Stimulated activated CD4-positive, alpha-beta T cell treated with anti-CD3 and anti-CD28 coated beads, Interleukin-2, amount 100 ng/mL, for 48 hours (primary cell): ENCODE data around the gene ANKRD16.
"Not testable (repeated sequence)": the region's sequence is repeated elsewhere in the genome, so short reads cannot be mapped to it uniquely, and the experiment has no call there.

ENCODE experiments used
- DNase-seq, 2 donors: peaks; one replicate each; pipeline ENCODE4 v3.0.0-alpha.2; 2020

ANKRD16 gene

DNA sequence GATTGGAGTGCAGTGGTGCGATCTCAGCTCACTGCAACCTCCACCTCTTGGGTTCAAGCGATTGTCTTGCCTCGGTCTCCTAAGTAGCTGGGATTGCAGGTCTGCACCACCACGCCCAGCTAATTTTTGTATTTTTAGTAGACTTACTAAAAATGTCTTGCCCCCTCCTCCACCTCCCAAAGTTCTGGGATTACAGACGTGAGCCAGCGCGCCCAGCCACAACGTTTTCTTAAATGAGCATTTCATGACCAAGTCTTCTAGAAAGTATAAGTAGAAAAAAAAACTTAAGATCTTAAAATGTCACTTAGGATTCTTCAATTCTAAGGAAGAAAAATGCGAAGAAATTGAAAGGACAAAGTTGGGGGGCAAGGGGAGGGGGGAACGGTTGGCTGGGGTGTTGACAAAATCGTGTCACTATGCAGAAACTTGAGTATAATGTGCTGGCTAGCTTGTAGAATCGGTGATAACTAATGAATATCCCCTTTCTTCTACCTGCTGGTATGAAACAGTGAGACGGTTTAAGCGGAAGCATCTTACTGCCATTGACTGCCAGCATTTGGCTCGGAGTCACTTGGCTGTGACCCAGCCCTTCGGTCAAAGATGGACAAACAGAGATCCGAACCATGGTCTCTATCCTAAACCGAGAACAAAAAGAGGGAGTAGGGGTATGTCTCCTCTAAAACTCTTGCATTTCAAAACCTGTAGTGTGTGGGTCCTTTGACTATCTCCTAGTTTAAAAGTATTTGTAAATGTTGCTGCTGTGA lies 13.0 kb upstream of the ANKRD16 start:
- no peak for DNase-seq

GRCh38 chr10:5900247-5900646 lies 10.6 kb upstream of the ANKRD16 start:
- no peak for DNase-seq

- no peak for DNase-seq
Measured at GRCh38 chr10:5898163-5898562, 8.5 kb upstream of the ANKRD16 start.

GRCh38 chr10:5897504-5897903 lies 7.8 kb upstream of the ANKRD16 start:
- DNase-seq = no peak

- DNase-seq = no peak
Measured at GRCh38 chr10:5897053-5897340, 7.3 kb upstream of the ANKRD16 start.

- no peak for DNase-seq
Measured at GRCh38 chr10:5896208-5897052, 6.7 kb upstream of the ANKRD16 start.

DNA sequence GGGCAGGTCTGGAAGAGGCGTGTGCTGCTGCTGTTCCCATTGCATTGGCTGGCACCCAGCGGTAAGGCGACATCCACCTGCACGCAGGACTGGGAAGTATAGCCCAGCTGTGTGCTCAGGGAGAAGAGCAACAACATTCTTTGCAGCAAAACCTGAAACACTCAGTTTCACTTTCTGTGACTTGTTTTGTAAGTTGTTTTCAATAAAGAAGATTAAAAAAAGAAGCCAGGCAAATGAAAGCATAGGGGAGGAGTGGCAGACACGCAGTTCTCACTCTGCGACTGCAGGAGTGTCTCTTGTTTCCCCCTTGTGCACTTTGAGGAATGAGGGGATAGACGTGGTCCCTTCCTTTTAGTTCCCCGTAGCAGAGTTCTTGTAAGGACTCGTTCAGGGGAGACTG lies 6.1 kb upstream of the ANKRD16 start:
- DNase-seq = no peak

DNA sequence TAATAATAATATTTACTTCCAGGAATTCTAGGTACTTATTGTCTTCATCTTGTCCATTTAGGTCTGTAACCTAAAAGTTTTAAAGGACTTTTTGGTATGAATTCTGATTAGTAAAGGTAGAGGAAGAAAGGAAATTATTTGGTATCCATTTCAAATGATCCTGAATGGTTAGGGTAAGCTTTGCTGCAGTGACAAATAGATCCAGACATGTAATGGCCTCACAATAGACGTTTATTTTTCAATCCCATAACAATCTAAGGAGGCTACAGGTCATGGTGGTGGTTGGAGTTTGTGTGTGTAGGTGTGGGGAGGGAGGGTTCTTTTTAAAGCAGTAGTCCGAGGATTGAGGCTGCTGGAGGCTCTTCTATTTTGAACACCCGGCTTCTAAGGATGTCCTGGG lies 5.7 kb upstream of the ANKRD16 start:
- no peak for DNase-seq

- no peak for DNase-seq
Measured at GRCh38 chr10:5894873-5895272, 5.2 kb upstream of the ANKRD16 start.

DNA sequence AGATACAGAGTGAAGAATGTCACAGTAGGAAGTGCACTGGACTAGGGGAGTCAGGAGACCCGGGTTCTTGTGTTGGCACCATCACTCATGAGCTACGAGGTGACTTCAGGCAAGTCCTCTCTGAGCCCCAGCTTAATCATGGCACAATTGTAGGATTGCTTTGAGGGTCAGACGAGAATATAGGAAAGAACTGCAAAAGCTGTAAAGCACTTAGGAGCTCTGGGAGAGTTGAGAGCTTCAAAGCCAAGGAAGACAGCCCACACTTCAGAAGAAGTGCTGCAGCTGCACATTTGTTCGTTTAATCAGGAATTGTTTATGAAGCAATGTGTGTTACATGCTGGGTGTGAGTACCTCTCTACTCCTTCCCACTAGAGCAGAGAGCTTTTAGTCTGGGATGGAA lies 4.7 kb upstream of the ANKRD16 start:
- no peak for DNase-seq

DNA sequence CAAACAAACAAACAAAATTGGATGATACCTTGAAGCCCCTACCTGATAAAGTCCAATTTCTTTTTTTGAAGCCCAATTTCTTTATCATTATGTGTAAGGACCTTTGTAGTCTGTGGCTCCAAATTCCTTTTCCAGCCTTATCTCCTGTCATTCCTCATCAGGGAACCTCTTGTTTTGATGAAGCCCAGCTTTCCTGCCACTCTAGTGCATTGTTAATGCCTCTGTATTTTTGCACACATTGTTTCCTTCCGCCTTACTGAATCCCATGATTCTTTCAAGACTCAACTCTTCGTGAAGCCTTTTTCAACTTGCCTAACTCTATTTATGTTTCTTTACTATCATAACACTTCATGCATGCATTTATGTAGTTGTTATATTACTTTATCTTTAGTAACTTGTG lies 3.6 kb upstream of the ANKRD16 start:
- DNase-seq = no peak

- DNase-seq = no peak
Measured at GRCh38 chr10:5892007-5892406, 2.3 kb upstream of the ANKRD16 start.

DNA sequence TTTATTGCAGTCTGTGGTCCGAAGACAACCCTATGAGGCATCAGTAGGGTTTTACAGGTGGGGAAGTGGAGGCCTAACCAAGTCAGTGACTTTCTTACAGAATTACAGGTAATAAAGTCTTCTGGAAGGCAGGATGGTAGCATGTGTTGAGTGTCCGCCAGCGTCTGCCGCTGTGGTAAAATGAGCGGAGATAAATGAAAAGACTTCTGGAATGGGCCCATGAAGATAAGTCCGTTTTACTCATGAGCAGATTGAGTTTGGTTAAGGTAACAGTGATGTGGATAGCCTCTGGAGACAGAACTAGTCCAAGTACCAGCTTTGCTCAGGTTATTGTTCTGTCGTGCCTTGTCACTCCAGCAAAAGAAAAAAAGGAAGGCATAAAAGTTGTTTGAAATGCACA lies 1.3 kb upstream of the ANKRD16 start:
- DNase-seq = no peak

GRCh38 chr10:5890452-5890915 lies 791 bp upstream of the ANKRD16 start:
- DNase-seq = peak; percentile 19 to 24

DNA sequence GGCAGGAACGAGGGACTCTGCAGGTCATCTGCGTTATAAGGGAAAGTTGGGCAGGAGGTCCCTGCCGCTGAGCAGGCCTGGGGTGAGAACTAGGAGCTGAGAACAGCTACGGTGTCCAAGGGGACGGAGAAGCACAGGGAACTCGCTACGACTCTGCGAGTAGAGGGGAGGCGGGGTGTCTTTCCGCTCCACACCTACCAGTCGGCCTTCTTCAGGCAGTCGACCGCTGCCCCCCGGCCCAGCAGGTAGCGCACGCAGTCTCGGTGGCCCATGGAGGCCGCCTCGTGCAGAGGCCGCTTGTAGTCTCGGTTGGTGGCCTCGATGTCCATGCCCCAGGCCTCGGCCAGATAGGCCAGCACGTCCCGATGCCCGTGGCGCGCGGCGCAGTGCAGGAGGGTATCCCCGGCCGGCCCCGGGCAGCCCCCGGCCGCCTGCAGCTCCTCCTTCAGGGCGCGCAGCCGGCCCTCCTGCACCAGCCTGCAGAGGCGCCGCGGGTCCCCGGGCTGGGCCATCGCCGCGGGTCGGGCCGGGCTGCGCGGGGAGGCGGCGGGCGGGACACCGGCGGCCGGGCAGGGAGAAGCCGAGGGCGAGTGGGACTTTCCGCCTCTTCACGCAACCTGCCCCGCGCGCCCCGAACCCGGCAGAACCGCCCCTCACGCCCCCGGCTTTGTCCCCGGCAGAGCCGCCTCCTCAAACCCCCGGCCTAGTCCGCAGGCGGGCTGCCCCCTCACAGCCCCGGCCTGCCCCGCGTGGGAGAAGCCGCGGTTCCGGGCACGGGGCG lies 660 bp downstream of the ANKRD16 start:
- DNase-seq = peak; percentile 18 to 37

DNA sequence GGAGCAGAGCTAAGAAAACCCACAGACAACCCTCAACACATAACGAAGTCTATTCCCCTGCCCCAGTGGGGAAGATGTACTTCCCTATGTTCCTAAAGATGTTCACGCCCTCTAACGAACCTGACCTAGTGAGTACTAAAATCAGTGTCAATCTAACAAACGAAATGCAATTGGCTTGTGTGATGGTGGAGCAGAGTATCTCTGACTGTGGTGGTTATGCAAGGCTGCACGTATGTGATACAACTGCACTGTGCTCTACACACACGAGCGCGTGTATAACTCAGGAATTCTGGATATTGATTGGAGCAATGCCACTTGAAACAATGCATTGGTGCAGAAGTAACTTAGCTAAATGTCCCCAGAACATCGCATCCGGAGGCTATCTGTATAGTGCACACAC lies 1.3 kb downstream of the ANKRD16 start:
- no peak for DNase-seq

- DNase-seq = no peak
Measured at GRCh38 chr10:5887641-5888040, 2.1 kb downstream of the ANKRD16 start.

GRCh38 chr10:5887029-5887428 lies 2.7 kb downstream of the ANKRD16 start:
- DNase-seq = no peak

- no peak for DNase-seq
Measured at GRCh38 chr10:5885619-5886018, 4.1 kb downstream of the ANKRD16 start.

DNA sequence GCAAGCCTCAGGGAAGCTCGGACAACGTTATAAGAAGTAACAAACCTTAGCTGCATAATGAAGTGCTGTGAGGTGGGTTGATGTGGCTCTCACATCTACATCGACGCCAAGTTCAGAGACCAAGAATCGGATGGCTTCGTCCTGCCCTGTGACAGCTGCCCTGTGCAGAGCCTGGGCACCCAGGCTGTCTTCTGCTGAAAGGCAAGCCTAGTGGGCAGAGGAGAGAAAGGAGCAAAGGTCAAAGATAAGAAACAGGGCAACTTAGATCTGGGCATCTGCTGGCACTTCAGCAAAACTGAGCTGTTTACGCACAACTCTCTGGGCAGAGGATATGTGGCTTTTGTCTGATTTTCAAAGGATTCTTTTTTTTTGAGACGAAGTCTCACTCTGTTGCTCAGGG lies 6.7 kb downstream of the ANKRD16 start:
- no peak for DNase-seq

GRCh38 chr10:5877041-5877440 lies 12.7 kb downstream of the ANKRD16 start:
- not testable (repeated sequence) for DNase-seq

DNA sequence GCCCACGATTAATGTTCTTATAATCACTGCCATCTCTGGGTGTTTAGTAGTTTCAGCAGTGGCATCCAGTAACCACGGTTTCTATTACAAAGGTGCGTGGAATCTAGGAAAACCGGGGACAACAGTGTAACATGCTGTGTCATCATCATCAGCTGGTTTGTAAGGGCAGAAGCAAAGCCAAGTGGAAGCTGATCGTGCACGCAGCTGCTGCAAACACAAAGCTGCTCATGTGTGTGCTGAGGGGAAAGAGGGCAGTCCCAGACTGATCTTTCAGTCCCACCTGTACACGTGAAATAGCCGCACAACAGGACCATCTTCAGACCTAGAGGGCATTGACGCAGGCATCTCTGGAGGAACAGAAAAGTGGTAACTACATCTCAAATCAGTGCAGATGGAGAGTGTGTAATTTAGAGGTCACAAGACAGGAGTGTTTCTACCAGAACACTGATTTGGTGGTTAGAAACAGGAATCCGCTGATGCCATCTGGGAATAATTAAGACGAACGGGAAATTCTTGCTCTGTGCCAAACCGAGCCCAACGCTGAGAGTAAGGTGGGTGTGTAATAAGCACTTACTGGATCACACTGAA lies 13.4 kb downstream of the ANKRD16 start:
- no peak for DNase-seq

DNA sequence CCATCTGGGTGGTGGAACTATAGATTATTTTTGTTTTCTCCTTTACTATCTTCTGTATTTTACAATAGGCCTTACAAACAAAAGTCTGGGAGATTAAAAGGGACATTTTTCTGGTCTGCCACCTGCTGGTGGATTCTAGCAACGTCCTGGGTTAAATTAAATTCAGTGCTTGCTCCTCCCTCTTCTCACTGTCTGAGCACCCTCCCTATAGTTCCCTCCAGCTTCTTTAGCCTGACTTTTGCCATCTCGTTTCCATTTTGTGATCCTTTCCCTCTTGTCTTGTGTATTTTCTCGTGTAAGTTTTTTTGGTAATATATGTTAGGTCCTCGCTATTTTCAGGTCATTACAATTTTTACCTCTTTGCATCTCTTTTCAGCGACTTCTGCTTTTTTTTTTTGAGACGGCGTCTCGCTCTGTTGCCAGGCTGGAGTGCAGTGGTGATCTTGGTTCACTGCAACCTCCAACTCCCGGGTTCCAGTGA lies 16.1 kb downstream of the ANKRD16 start:
- peak; percentile 63 to 70 for DNase-seq
